Astrocyte of the spinal cord (primary cell): ENCODE data around the gene SLC44A1.

Source experiments
- DNase-seq: peaks from one replicate; pipeline ENCODE4 v3.0.0; 2011; ENCODE audit warnings: low read depth, low spot score
- H3K4me3 ChIP-seq: 2 replicates; pipeline ENCODE4 v1.5.1; 2011; ENCODE audit warnings: low read depth, mild to moderate bottlenecking, low read length, moderate library complexity
- in situ Hi-C: cut with HindIII; loops from 2 replicates; pipeline ENCODE4 v1.10.0; 2017; ENCODE audit warnings: low sequenced_read_pairs
- TF ChIP-seq, protein P1 (sequence below): IDR thresholded peaks from 2 replicates; pipeline ENCODE4 v1.5.1; 2012; ENCODE audit warnings: low read depth, mild to moderate bottlenecking, low read length, inconsistent platforms

SLC44A1 gene

GRCh38 chr9:105275111-105275510 is 30.7 kb downstream of the SLC44A1 start:
- TF ChIP-seq, protein P1, sequence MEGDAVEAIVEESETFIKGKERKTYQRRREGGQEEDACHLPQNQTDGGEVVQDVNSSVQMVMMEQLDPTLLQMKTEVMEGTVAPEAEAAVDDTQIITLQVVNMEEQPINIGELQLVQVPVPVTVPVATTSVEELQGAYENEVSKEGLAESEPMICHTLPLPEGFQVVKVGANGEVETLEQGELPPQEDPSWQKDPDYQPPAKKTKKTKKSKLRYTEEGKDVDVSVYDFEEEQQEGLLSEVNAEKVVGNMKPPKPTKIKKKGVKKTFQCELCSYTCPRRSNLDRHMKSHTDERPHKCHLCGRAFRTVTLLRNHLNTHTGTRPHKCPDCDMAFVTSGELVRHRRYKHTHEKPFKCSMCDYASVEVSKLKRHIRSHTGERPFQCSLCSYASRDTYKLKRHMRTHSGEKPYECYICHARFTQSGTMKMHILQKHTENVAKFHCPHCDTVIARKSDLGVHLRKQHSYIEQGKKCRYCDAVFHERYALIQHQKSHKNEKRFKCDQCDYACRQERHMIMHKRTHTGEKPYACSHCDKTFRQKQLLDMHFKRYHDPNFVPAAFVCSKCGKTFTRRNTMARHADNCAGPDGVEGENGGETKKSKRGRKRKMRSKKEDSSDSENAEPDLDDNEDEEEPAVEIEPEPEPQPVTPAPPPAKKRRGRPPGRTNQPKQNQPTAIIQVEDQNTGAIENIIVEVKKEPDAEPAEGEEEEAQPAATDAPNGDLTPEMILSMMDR, result no peak
- in situ Hi-C loops, result no loop called here
- H3K4me3 ChIP-seq, result no peak overlapping the region
- no peak for DNase-seq

DNA sequence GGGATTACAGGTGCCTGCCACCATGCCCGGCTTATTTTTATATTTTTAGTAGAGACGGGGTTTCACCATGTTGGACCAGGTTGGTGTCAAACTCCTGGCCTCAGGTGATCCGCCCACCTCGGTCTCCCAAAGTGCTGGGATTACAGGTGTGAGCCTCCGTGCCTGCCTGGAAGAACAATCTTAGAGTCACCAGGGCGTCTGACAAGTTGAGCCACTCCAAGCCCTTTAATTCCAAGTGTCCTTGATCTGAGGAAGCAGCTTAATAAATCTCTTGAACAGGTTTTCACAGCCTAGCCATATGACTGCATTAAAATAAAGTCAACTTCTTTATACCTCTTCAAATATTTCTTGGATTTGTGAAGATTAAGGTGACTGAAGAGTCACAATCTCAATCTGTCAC is 31.5 kb downstream of the SLC44A1 start:
- TF ChIP-seq, protein P1, result no peak
- DNase-seq, result no peak
- in situ Hi-C loops, result no loop called here
- no peak overlapping the region for H3K4me3 ChIP-seq

DNA sequence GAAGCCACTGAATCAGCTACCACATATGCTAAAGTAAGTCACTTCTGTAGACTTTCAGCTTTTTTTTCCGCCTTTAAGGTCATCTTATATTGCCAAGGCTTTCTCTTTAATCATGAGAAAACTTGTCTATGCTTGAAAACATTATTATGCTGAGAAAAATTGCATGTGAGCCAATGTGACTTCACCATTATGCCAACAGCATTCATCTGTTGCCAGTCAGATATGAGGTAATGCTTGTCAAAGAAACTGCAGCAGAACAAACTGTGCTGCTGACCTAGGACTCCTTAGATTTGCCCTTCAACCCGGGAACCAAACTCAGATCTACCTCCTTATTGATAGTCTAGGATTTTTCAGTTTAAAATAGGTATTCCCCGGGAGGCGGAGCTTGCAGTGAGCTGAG is 34.3 kb downstream of the SLC44A1 start:
- DNase-seq, result no peak
- in situ Hi-C loops, result no loop called here
- TF ChIP-seq, protein P1, result no peak
- H3K4me3 ChIP-seq, result no peak overlapping the region

DNA sequence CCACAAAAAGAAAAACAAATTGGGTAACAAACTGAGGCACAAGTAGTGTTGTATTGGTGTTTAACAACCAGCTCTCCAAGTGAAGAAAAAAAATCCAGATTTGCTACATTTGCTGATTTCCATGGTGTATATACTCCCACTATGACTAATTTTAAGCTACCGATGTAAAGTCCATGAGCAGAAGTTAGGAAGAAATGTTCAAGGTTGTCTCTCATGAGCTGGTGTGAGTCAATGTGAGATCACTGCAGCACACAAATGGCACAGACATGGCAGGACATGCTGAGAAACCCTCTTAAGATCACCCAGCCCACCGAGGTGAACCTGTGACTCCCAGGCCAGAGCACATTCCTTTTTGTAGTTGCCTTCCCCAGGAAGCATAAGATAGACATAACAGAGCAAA is 36.2 kb downstream of the SLC44A1 start:
- TF ChIP-seq, protein P1, result no peak
- in situ Hi-C loops, result no loop called here
- no peak for DNase-seq
- H3K4me3 ChIP-seq, result no peak overlapping the region

GRCh38 chr9:105281272-105281671 is 36.8 kb downstream of the SLC44A1 start:
- TF ChIP-seq, protein P1, result no peak
- in situ Hi-C loops, result no loop called here
- no peak for DNase-seq
- H3K4me3 ChIP-seq, result no peak overlapping the region

- TF ChIP-seq, protein P1, result no peak
- no peak overlapping the region for H3K4me3 ChIP-seq
- in situ Hi-C loops, result no loop called here
- no peak for DNase-seq
Observed at GRCh38 chr9:105281926-105282325, 37.5 kb downstream of the SLC44A1 start.

GRCh38 chr9:105282870-105283621 is 38.6 kb downstream of the SLC44A1 start:
- H3K4me3 ChIP-seq, result no peak overlapping the region
- TF ChIP-seq, protein P1, result no peak
- in situ Hi-C loops, result no loop called here
- no peak for DNase-seq
